HG02973 (cell line): Measurements from ENCODE around the gene PRSS3.
"Not testable (repeated sequence)": the region's sequence is repeated elsewhere in the genome, so short reads cannot be mapped to it uniquely, and the experiment has no call there.

Experiments
- ATAC-seq: cut with Tn5 transposase; IDR thresholded peaks from one replicate; pipeline ENCODE4 v1.9.1; 2021; ENCODE audit warnings: moderate library complexity; ENCODE audit not compliant: unreplicated experiment

Gene PRSS3

GRCh38 chr9:33795281-33795680 lies at the start of gene PRSS3:
TSS of gene PRSS3 (plus strand) at chr9:33795561. CDS start at chr9:33795574, 13 bp downstream.
- ATAC-seq: no peak

- no peak for ATAC-seq
Observed at GRCh38 chr9:33748633-33749304, 46.6 kb upstream of the PRSS3 start.

- not testable (repeated sequence) for ATAC-seq
Observed at GRCh38 chr9:33749305-33749654, 46.1 kb upstream of the PRSS3 start.

- ATAC-seq: no peak
Observed at GRCh38 chr9:33750307-33750838, 45.0 kb upstream of the PRSS3 start.

GRCh38 chr9:33750839-33751339 lies 44.5 kb upstream of the PRSS3 start:
- ATAC-seq: no peak

- ATAC-seq: no peak
Observed at GRCh38 chr9:33751536-33752129, 43.7 kb upstream of the PRSS3 start.

GRCh38 chr9:33752130-33752637 lies 43.2 kb upstream of the PRSS3 start:
- no peak for ATAC-seq

GRCh38 chr9:33752789-33753188 lies 42.6 kb upstream of the PRSS3 start:
- ATAC-seq: not testable (repeated sequence)

GRCh38 chr9:33759648-33760047 lies 35.7 kb upstream of the PRSS3 start:
- not testable (repeated sequence) for ATAC-seq

- ATAC-seq: no peak
Observed at GRCh38 chr9:33762343-33762742, 33.0 kb upstream of the PRSS3 start.

GRCh38 chr9:33763709-33764108 lies 31.7 kb upstream of the PRSS3 start:
- not testable (repeated sequence) for ATAC-seq

- no peak for ATAC-seq
Observed at GRCh38 chr9:33765411-33765810, 29.9 kb upstream of the PRSS3 start.

- not testable (repeated sequence) for ATAC-seq
Observed at GRCh38 chr9:33770156-33770880, 25.0 kb upstream of the PRSS3 start.

GRCh38 chr9:33773135-33773534 lies 22.2 kb upstream of the PRSS3 start:
- ATAC-seq: not testable (repeated sequence)

GRCh38 chr9:33774074-33774659 lies 21.2 kb upstream of the PRSS3 start:
- ATAC-seq: not testable (repeated sequence)

GRCh38 chr9:33776578-33776977 lies 18.8 kb upstream of the PRSS3 start:
- ATAC-seq: no peak

GRCh38 chr9:33778700-33779351 lies 16.5 kb upstream of the PRSS3 start:
- ATAC-seq: peak; percentile 74

GRCh38 chr9:33780276-33780675 lies 15.1 kb upstream of the PRSS3 start:
- ATAC-seq: no peak

GRCh38 chr9:33781736-33782135 lies 13.6 kb upstream of the PRSS3 start:
- no peak for ATAC-seq

- ATAC-seq: no peak
Observed at GRCh38 chr9:33782395-33783152, 12.8 kb upstream of the PRSS3 start.
